Upper lobe of left lung (tissue), 4 donors: Measurements from ENCODE around the gene NCL.

Experiments
- CTCF ChIP-seq, 6 experiments: fragments of 450-650 bp in 4 of 6; fragments of 200-600 bp in 2 of 6; sonication (generic) in 2 of 6; IDR thresholded peaks; one replicate each; pipeline ENCODE4 v1.5.1; 2016 to 2019; ENCODE audit warnings: antibody characterized with exemption in 6 of 6
- POLR2A ChIP-seq, 4 donors: fragments of 450-650 bp; IDR thresholded peaks; one replicate each; pipeline ENCODE4 v1.5.1; 2016 to 2017; ENCODE audit warnings: antibody characterized with exemption in 4 of 4, mild to moderate bottlenecking in 2 of 4
- POLR2AphosphoS5 ChIP-seq, 2 donors: sonication (generic); formaldehyde crosslinking; IDR thresholded peaks; one replicate each; pipeline ENCODE4 v1.5.1; 2017; ENCODE audit warnings: antibody characterized with exemption in 2 of 2

DNA sequence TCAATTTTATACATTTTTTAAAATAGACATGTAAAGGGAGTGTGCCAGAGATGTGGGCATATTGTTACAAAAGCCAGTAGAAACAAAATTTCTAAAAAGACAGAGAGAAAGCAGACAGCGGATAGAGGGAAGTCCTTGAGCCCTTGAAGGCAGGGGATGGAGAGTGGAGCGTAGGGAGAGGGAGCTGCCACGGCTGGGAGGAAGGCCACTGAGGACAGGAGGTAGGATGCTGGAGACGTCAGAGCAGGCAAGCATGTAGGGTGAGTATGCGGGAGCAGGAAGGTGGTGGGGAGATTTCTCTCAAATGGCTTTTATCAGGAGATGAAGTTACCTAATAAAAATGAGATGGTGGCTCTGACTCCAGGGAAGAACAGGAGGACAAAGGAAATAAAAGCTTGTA, 24.0 kb upstream of the NCL start:
- TF ChIP-seq CTCF (IDR thresholded peaks at IDR 0.05) (no peak), POLR2AphosphoS5 (IDR thresholded peaks at IDR 0.05) (no peak), POLR2A (IDR thresholded peaks at IDR 0.05) (no peak)
